Sigmoid colon (tissue), 4 donors: ENCODE data around the gene TCFL5.
A peak's percentile ranks its signal among the peaks of the same experiment; 100 is the strongest.

ENCODE experiments used
- EP300 ChIP-seq, 4 donors: sonication (generic); formaldehyde crosslinking; IDR thresholded peaks; one replicate each; pipeline ENCODE4 v1.6.1; 2017; ENCODE audit warnings: antibody characterized with exemption in 4 of 4
- POLR2A ChIP-seq, 2 donors: fragments of 450-650 bp; IDR thresholded peaks; one replicate each; pipeline ENCODE4 v1.6.1; 2016; ENCODE audit warnings: antibody characterized with exemption in 2 of 2, mild to moderate bottlenecking in 2 of 2, moderate library complexity in 2 of 2
- POLR2AphosphoS5 ChIP-seq, 4 donors: sonication (generic); formaldehyde crosslinking; IDR thresholded peaks; one replicate each; pipeline ENCODE4 v1.6.1; 2017; ENCODE audit warnings: antibody characterized with exemption in 4 of 4
- TF ChIP-seq, protein P1 (sequence below), 4 experiments: fragments of 450-650 bp in 3 of 4; fragments of 200-600 bp in 1 of 4; IDR thresholded peaks; one replicate each; pipeline ENCODE4 v1.5.1; 2016 to 2019; ENCODE audit warnings: antibody characterized with exemption in 4 of 4, mild to moderate bottlenecking in 3 of 4, moderate library complexity in 2 of 4

DNA sequence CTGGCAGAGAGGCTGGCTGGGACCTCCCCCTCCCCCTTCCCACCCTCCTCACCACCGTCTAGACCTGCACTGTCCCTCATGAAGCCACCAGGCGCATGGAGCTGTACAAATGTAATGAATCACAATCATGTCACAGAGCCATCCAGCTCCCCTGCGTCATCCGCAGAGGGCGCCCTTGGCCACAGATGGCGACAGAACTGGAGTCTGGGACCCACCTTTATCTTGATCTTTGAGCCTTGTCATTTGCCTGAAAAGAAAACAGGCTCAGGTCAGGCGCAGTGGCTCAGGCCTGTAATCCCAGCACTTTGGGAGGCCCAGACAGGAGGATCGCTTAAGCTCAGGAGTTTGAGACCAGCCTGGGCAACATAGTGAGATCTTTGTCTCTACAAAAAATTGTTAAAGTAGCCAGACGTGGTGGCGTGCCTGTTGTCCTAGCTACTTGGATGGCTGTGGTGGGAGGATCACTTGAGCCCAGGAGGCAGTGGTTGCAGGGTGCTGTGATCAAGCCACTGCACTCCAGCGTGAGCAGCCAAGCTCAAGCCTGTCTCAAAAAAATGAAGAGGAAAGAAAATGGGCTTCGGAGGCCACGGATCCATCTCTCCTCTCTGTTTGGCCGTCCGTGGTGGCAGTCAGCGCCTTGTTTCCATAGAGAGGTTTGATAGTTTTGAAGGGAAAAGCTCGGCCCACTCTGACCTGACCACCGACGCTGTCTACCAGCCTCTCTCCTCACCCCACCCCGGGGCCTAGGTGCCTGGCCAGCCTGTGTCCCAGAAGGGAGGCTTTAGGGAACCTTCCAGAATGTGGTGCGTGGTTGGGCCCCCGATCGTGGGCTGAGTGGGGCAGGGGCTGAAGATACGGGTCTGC is 38.6 kb downstream of the TCFL5 start:
- TF ChIP-seq, protein P1, sequence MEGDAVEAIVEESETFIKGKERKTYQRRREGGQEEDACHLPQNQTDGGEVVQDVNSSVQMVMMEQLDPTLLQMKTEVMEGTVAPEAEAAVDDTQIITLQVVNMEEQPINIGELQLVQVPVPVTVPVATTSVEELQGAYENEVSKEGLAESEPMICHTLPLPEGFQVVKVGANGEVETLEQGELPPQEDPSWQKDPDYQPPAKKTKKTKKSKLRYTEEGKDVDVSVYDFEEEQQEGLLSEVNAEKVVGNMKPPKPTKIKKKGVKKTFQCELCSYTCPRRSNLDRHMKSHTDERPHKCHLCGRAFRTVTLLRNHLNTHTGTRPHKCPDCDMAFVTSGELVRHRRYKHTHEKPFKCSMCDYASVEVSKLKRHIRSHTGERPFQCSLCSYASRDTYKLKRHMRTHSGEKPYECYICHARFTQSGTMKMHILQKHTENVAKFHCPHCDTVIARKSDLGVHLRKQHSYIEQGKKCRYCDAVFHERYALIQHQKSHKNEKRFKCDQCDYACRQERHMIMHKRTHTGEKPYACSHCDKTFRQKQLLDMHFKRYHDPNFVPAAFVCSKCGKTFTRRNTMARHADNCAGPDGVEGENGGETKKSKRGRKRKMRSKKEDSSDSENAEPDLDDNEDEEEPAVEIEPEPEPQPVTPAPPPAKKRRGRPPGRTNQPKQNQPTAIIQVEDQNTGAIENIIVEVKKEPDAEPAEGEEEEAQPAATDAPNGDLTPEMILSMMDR (IDR thresholded peaks at IDR 0.05): peak in 1 of 4 experiments; percentile 14
- TF ChIP-seq EP300 (IDR thresholded peaks at IDR 0.05) (no peak), POLR2A (IDR thresholded peaks at IDR 0.05) (no peak), POLR2AphosphoS5 (IDR thresholded peaks at IDR 0.05) (no peak)
